Activated naive CD4-positive, alpha-beta T cell treated with anti-CD3 and anti-CD28 coated beads for 36 hours (primary cell): ENCODE measurements around the gene CEP350. TPM values are rescaled to one million over a fixed set of nuclear protein-coding genes. Genes with fewer than 3 reads are reported as not detected.

Source experiments
- CTCF ChIA-PET: fragments of 350-600 bp; sonication (Branson Sonifier 250); formaldehyde crosslinking; loops from one replicate; lab custom pipeline; 2021; ENCODE audit warnings: antibody characterized with exemption; lab: Charles Lee
- DNase-seq: peaks from one replicate; pipeline ENCODE4 v3.0.0-alpha.2; 2020
- H3K27ac Mint-ChIP-seq: one replicate; pipeline ENCODE4 v1.8.0; 2021; ENCODE audit warnings: mild to moderate bottlenecking, mixed read lengths
- H3K27me3 Mint-ChIP-seq: one replicate; pipeline ENCODE4 v1.8.0; 2021; ENCODE audit warnings: low read depth, mixed read lengths
- H3K36me3 Mint-ChIP-seq: one replicate; pipeline ENCODE4 v1.8.0; 2021; ENCODE audit warnings: low read depth, mixed read lengths
- H3K4me1 Mint-ChIP-seq: one replicate; pipeline ENCODE4 v1.8.0; 2021; ENCODE audit warnings: low read depth, mixed read lengths
- H3K4me3 Mint-ChIP-seq: one replicate; pipeline ENCODE4 v1.8.0; 2021; ENCODE audit warnings: mild to moderate bottlenecking, moderate library complexity, mixed read lengths
- H3K9me3 Mint-ChIP-seq: one replicate; pipeline ENCODE4 v1.8.0; 2021; ENCODE audit warnings: mixed read lengths
- intact Hi-C: fragments of 100-400 bp; cut with micrococcal nuclease; formaldehyde crosslinking; loops from one replicate; pipeline ENCODE4 v1.15.1; 2023
- total RNA-seq, 2 experiments: library from RNA; stranded (reverse); gene quantifications; one replicate each; pipeline ENCODE4 v1.2.3, GENCODE V29; 2021

CEP350 gene
- 10 to 100 TPM; 30.3 to 36.0 TPM for total RNA-seq

GRCh38 chr1:179954493-179955286, at the start of gene CEP350:
Gene CEP350 (plus strand): TSS chr1:179954810. CDS start chr1:179986182, 31,372 bp downstream.
- Mint-ChIP-seq H3K9me3 (no peaks in the 10 kb centered on the region), H3K36me3 (no peaks in the 10 kb centered on the region), H3K4me3 (peak within 1 kb of the TSS; percentile 85), H3K27ac (peak within 1 kb of the TSS; percentile 95), H3K27me3 (no peaks in the 10 kb centered on the region), H3K4me1 (peaks cover 41% of the 10 kb centered on the region)
- CTCF ChIA-PET, result interaction anchor here (0.6 to 1.7 kb wide), 7 partner anchors 9 to 480 kb away, joined by 3 to 5 read pairs (median 4); no protein-coding TSS in a partner anchor
- DNase-seq, result peak; percentile 99
- intact Hi-C loops, result loop anchor here (1.0 to 10.0 kb wide), 14 partner anchors 36 to 1078 kb away; partner anchors contain the start of genes ACBD6, AXDND1, FAM20B and MR1

DNA sequence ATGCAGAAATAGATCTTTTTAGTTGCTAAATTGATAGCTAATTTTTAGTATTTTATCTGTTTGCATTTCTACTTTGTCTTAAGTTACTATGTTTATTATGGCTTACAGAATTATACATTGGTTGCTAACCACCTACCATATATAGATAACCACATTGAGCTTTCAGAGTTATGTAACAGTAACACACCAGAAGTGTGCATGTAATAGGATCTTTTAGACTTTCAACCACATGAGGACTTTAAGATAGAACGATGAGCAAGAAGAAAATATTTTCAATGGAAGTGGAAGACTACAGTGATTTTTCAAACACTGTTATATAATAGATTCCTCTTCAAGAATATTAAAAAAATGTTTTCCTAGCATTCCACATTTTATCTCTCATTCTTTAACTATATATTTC, 43.7 kb upstream of the CEP350 start:
- CTCF ChIA-PET, result interaction anchor here (0.6 to 2.3 kb wide), 4 partner anchors 40 to 268 kb away, joined by 3 to 6 read pairs (median 3); no protein-coding TSS in a partner anchor
- Mint-ChIP-seq H3K36me3 (peaks cover 25% of the 10 kb centered on the region), H3K4me1 (no peaks in the 10 kb centered on the region), H3K27me3 (no peaks in the 10 kb centered on the region), H3K4me3 (no peak overlapping the region), H3K27ac (no peak overlapping the region), H3K9me3 (no peaks in the 10 kb centered on the region)
- DNase-seq, result no peak
- intact Hi-C loops, result no loop called here

GRCh38 chr1:179911812-179912211, 42.8 kb upstream of the CEP350 start:
- DNase-seq, result no peak
- H3K27me3 Mint-ChIP-seq, result no peaks in the 10 kb centered on the region
- no peaks in the 10 kb centered on the region for H3K9me3 Mint-ChIP-seq
- H3K4me1 Mint-ChIP-seq, result no peaks in the 10 kb centered on the region
- intact Hi-C loops, result no loop called here
- no peak overlapping the region for H3K4me3 Mint-ChIP-seq
- CTCF ChIA-PET, result interaction anchor here (0.6 to 2.3 kb wide), 5 partner anchors 40 to 272 kb away, joined by 3 to 6 read pairs (median 3); no protein-coding TSS in a partner anchor
- no peak overlapping the region for H3K27ac Mint-ChIP-seq
- peaks cover 25% of the 10 kb centered on the region for H3K36me3 Mint-ChIP-seq

- intact Hi-C loops, result no loop called here
- DNase-seq, result no peak
- peak overlapping the region; percentile 2 for H3K27ac Mint-ChIP-seq
- peaks cover 14% of the 10 kb centered on the region for H3K4me1 Mint-ChIP-seq
- CTCF ChIA-PET, result interaction anchor here (0.9 kb wide), 1 partner anchor 104 kb away, joined by 3 read pairs; no protein-coding TSS in a partner anchor
- H3K36me3 Mint-ChIP-seq, result peaks cover 29% of the 10 kb centered on the region
- H3K27me3 Mint-ChIP-seq, result no peaks in the 10 kb centered on the region
- no peaks in the 10 kb centered on the region for H3K9me3 Mint-ChIP-seq
- no peak overlapping the region for H3K4me3 Mint-ChIP-seq
Measured at GRCh38 chr1:179917601-179918429, 36.8 kb upstream of the CEP350 start.

- no peaks in the 10 kb centered on the region for H3K27me3 Mint-ChIP-seq
- no peak overlapping the region for H3K4me3 Mint-ChIP-seq
- H3K36me3 Mint-ChIP-seq, result peaks cover 20% of the 10 kb centered on the region
- no peak overlapping the region for H3K27ac Mint-ChIP-seq
- intact Hi-C loops, result no loop called here
- H3K9me3 Mint-ChIP-seq, result no peaks in the 10 kb centered on the region
- peaks cover 14% of the 10 kb centered on the region for H3K4me1 Mint-ChIP-seq
- CTCF ChIA-PET, result no interaction called here
- DNase-seq, result no peak
Measured at GRCh38 chr1:179921472-179921871, 33.1 kb upstream of the CEP350 start.

DNA sequence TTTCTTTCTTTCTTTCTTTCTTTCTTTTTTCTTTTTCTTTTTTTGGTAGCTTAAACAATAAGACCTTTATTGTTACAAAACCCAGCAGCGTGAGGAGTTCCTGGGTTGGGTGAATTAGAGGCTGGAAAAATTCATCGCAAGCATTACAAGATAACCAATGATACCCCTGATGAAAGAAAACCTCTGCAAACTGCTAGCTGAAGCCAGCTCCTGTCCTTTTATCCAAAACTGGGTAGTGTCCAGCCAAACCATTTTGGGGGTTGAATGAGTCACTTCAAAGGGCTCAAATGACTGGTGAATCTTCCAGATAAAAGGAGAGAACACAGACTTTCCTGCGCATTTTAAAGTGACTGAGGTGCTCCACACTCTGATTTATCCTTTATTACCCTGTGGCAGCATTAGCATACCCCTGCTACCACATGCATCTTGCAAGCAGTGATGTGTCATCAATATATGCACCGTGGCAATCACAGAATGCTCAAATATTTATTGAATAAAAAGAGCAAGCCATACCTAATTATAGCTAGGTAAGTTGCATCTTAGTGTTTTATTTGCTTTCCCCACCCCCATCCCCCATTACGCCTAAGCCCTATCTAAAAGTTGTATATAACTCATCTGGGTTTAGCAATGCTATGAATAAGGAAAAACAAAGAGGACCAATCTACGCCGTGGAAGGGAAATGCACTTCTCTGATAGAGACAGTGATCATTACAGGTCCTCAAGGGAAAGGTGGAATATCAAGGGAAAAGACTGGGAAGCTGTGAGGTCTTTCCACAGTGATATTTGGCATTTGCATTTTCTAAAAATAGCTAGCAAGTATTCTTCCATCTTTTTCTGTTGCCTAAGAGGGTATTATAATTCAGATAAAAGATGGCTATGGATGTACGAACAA, 32.4 kb upstream of the CEP350 start:
- Mint-ChIP-seq H3K27me3 (no peaks in the 10 kb centered on the region), H3K27ac (no peak overlapping the region)

DNA sequence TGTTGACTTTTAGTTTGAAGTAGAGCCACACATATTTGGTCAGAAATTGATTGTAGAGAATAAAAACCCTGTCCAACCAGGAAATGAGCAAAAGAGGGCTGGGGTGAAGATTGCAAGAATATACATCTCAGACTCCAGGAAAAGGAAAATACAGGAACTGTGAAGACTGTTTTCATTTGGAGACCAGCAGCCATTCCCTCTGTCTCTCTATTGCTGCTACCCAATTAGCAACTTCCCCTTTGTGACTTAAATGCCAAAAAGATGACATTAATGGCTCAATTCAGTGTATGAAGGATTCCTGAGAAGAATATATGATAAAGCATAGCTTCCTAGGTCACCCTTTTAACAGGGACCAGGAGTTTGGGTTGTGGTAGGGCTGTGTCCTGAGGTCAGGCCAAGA, 31.6 kb upstream of the CEP350 start:
- Mint-ChIP-seq H3K27me3 (no peaks in the 10 kb centered on the region), H3K4me3 (no peak overlapping the region), H3K36me3 (peaks cover 12% of the 10 kb centered on the region), H3K27ac (no peak overlapping the region), H3K9me3 (no peaks in the 10 kb centered on the region), H3K4me1 (peaks cover 6% of the 10 kb centered on the region)
- CTCF ChIA-PET, result no interaction called here
- DNase-seq, result no peak
- intact Hi-C loops, result no loop called here

More for the DNA sequence above, 32.4 kb upstream of the CEP350 start:
- CTCF ChIA-PET, result interaction anchor here (0.7 kb wide), 1 partner anchor 13 kb away, joined by 3 read pairs; no protein-coding TSS in a partner anchor
- no peak for DNase-seq
- Mint-ChIP-seq H3K9me3 (no peaks in the 10 kb centered on the region), H3K36me3 (peaks cover 19% of the 10 kb centered on the region), H3K4me1 (peaks cover 14% of the 10 kb centered on the region), H3K4me3 (no peak overlapping the region)
- intact Hi-C loops, result no loop called here

DNA sequence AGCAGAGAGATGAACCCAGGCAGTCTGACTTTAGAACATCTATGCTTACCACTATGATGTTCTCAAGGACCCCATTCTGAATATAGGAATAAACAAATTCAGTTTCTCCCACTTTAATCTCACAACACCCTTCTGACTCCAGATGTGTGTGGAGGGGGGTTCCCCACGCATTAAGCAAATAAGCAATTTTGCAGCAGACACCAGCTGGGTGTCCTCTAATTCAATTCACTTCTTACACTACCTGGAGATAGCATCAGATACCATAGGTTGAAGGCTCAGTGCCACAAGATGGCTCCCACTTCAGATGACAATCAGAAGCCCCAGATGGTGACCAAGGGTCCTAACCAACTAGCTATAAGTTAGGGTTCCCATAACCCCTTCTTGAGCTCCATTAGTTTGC, 30.3 kb upstream of the CEP350 start:
- DNase-seq, result no peak
- Mint-ChIP-seq H3K4me3 (no peak overlapping the region), H3K9me3 (no peaks in the 10 kb centered on the region), H3K36me3 (peaks cover 6% of the 10 kb centered on the region), H3K4me1 (no peaks in the 10 kb centered on the region), H3K27me3 (no peaks in the 10 kb centered on the region), H3K27ac (no peak overlapping the region)
- intact Hi-C loops, result no loop called here
- CTCF ChIA-PET, result interaction anchor here (0.6 kb wide), 1 partner anchor 153 kb away, joined by 4 read pairs; no protein-coding TSS in a partner anchor

DNA sequence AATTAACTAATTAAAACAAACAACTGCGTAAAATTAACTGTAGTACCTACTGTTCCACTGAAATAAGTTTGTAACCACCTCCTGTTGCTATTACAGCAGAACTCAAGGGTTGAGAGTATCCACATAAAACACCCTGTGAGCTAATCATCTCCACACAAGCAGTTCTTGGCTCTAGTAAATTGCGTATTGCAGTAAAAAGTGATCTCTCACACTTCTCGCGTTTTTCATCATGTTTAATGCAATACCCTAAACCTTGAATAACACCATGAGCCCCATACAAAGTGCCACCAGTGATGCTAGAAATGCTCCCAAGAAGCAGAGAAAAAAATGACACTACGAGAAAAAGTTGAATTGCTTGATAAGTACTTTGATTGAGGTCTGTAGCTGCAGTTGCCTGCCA, 29.3 kb upstream of the CEP350 start:
- Mint-ChIP-seq H3K4me1 (no peaks in the 10 kb centered on the region), H3K9me3 (no peaks in the 10 kb centered on the region), H3K4me3 (no peak overlapping the region), H3K36me3 (peaks cover 3% of the 10 kb centered on the region), H3K27ac (no peak overlapping the region), H3K27me3 (no peaks in the 10 kb centered on the region)
- DNase-seq, result no peak
- intact Hi-C loops, result no loop called here
- CTCF ChIA-PET, result no interaction called here

DNA sequence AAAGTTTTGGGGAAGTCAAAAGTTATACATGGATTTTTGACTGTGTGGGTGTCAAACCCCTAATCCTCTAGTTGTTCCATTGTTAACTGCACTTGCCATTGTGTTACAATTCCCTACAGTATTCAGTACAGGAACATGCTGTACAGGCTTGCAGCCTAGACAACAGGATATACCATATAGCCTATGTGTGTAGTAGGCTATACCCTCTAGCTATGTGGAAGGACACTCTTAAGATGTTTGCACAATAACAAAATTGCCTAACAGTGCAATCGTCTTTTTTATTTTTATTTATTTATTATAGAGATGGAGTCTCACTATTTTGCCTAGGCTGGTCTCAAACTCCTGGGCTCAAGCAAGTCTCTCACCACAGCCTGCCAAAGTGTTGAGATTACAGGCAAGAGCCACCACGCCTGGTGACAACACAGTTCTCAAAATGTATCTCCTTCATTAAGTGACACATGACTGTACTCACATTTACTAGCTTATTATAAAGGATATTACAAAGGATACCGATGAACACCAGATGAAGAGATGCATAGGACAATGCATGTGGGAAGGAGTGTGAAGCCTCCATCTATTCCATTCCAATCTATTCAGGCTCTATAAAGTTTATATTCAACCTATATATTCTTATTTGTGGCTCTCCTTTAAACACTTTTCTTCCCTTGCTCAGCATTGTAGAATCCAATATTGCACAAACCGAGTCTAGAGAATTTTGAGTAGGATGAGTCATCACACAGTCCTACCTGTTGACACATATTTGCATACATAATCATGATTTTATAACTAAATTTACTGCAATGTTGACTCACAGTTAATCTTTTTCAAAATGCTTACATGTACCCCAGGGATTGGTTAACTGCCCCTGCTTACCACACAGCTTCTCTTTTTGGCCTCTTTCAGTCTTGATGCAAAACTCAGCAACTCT, 28.4 kb upstream of the CEP350 start:
- CTCF ChIA-PET, result interaction anchor here (0.7 kb wide), 1 partner anchor 50 kb away, joined by 3 read pairs; no protein-coding TSS in a partner anchor
- Mint-ChIP-seq H3K9me3 (no peaks in the 10 kb centered on the region), H3K27me3 (no peaks in the 10 kb centered on the region), H3K36me3 (peaks cover 3% of the 10 kb centered on the region), H3K4me1 (no peaks in the 10 kb centered on the region), H3K27ac (no peak overlapping the region), H3K4me3 (no peak overlapping the region)
- no peak for DNase-seq
- intact Hi-C loops, result no loop called here

DNA sequence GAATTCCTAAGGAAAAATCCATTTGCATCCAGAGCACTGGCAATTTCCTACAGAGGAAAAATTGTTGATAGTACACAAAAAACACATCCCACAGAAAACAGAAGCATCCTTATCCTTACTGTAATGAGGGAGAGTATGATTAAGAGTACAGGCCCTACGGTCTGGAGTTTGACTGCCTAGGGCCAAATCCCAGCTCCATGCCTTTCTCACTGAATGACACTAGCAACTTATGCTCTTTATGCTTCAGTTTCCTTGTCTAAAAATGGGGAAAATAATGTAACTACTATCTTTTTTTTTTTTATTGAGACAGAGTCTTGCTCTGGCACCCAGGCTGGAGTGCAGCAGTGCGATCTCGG, 27.8 kb upstream of the CEP350 start:
- H3K36me3 Mint-ChIP-seq, result peaks cover under 1% of the 10 kb centered on the region
- intact Hi-C loops, result no loop called here

More for the DNA sequence above, 27.8 kb upstream of the CEP350 start:
- Mint-ChIP-seq H3K4me1 (no peaks in the 10 kb centered on the region), H3K4me3 (no peak overlapping the region), H3K9me3 (no peaks in the 10 kb centered on the region), H3K27me3 (no peaks in the 10 kb centered on the region), H3K27ac (no peak overlapping the region)
- CTCF ChIA-PET, result no interaction called here
- DNase-seq, result no peak
